Muscle layer of duodenum (tissue), 2 donors: ENCODE data around the gene VAMP3.
"Not testable (repeated sequence)": the region's sequence is repeated elsewhere in the genome, so short reads cannot be mapped to it uniquely, and the experiment has no call there.

ENCODE experiments used
- H3K27ac ChIP-seq: one replicate; pipeline ENCODE4 v1.7.0; 2013; ENCODE audit warnings: mild to moderate bottlenecking, low read length
- H3K27me3 ChIP-seq: one replicate; pipeline ENCODE4 v1.7.0; 2013; ENCODE audit warnings: low read depth, mild to moderate bottlenecking, control low read depth, low read length
- H3K36me3 ChIP-seq, 2 donors: one replicate each; pipeline ENCODE4 v1.7.0; 2013; ENCODE audit warnings: low read length in 2 of 2, control low read depth in 1 of 2, mild to moderate bottlenecking in 1 of 2; ENCODE audit not compliant: insufficient read depth in 2 of 2, control insufficient read depth in 1 of 2
- H3K4me1 ChIP-seq, 2 donors: one replicate each; pipeline ENCODE4 v1.7.0; 2013; ENCODE audit warnings: low read length in 2 of 2, mild to moderate bottlenecking in 2 of 2, control low read depth in 1 of 2, moderate library complexity in 1 of 2; ENCODE audit not compliant: insufficient read depth in 2 of 2, control insufficient read depth in 1 of 2
- H3K4me3 ChIP-seq, 2 donors: one replicate each; pipeline ENCODE4 v1.7.0; 2013; ENCODE audit warnings: low read length in 2 of 2, low read depth in 1 of 2, mild to moderate bottlenecking in 1 of 2
- H3K9me3 ChIP-seq, 2 donors: one replicate each; pipeline ENCODE4 v1.7.0; 2013; ENCODE audit warnings: low read length in 2 of 2, control low read depth in 1 of 2, mild to moderate bottlenecking in 1 of 2; ENCODE audit not compliant: control insufficient read depth in 1 of 2
- donor health status: healthy.

VAMP3 gene

GRCh38 chr1:7784492-7785071 lies 13.5 kb downstream of the VAMP3 start:
- peaks cover 0 to 43% of the 10 kb centered on the region in 2 donors for H3K4me1 ChIP-seq
- peaks cover 20 to 39% of the 10 kb centered on the region in 2 donors for H3K36me3 ChIP-seq
- no peaks in the 10 kb centered on the region for H3K27me3 ChIP-seq
- peak overlapping the region; percentile 55 to 78 for H3K4me3 ChIP-seq
- no peak overlapping the region for H3K27ac ChIP-seq
- no peaks in the 10 kb centered on the region for H3K9me3 ChIP-seq

- Histone ChIP-seq H3K27ac (no peak overlapping the region), H3K36me3 (peaks cover 15 to 39% of the 10 kb centered on the region in 2 donors), H3K4me1 (peaks cover 0 to 43% of the 10 kb centered on the region in 2 donors), H3K27me3 (no peaks in the 10 kb centered on the region), H3K4me3 (peak overlapping the region; percentile 55 to 78), H3K9me3 (no peaks in the 10 kb centered on the region)
These were observed 14.0 kb downstream of the VAMP3 start for GRCh38 chr1:7785108-7785507.

- no peaks in the 10 kb centered on the region for H3K9me3 ChIP-seq
- no peaks in the 10 kb centered on the region for H3K27me3 ChIP-seq
- peaks cover 12 to 43% of the 10 kb centered on the region in 2 donors for H3K36me3 ChIP-seq
- peaks cover 0 to 38% of the 10 kb centered on the region in 2 donors for H3K4me1 ChIP-seq
- peak overlapping the region in 1 of 2 donors; percentile 17 for H3K4me3 ChIP-seq
- no peak overlapping the region for H3K27ac ChIP-seq
These were observed 15.7 kb downstream of the VAMP3 start for GRCh38 chr1:7786795-7787194.

- Histone ChIP-seq H3K4me3 (no peak overlapping the region), H3K9me3 (no peaks in the 10 kb centered on the region), H3K4me1 (peaks cover 0 to 26% of the 10 kb centered on the region in 2 donors), H3K27me3 (no peaks in the 10 kb centered on the region), H3K27ac (no peak overlapping the region), H3K36me3 (peaks cover 26 to 66% of the 10 kb centered on the region in 2 donors)
These were observed 18.7 kb downstream of the VAMP3 start for GRCh38 chr1:7789828-7790227.

- Histone ChIP-seq H3K36me3 (peaks cover 28 to 78% of the 10 kb centered on the region in 2 donors), H3K4me1 (peaks cover 0 to 14% of the 10 kb centered on the region in 2 donors)
- not testable (repeated sequence) for H3K27ac ChIP-seq, H3K9me3 ChIP-seq, H3K27me3 ChIP-seq, H3K4me3 ChIP-seq
These were observed 19.9 kb downstream of the VAMP3 start for GRCh38 chr1:7791027-7791426.

GRCh38 chr1:7795406-7795805 lies 24.3 kb downstream of the VAMP3 start:
- H3K27ac ChIP-seq, result no peak overlapping the region
- H3K36me3 ChIP-seq, result peaks cover 36 to 77% of the 10 kb centered on the region in 2 donors
- no peaks in the 10 kb centered on the region for H3K9me3 ChIP-seq
- H3K4me3 ChIP-seq, result no peak overlapping the region
- H3K4me1 ChIP-seq, result no peaks in the 10 kb centered on the region
- H3K27me3 ChIP-seq, result no peaks in the 10 kb centered on the region

GRCh38 chr1:7805460-7805859 lies 34.4 kb downstream of the VAMP3 start:
- H3K36me3 ChIP-seq, result peaks cover 42 to 81% of the 10 kb centered on the region in 2 donors

GRCh38 chr1:7808253-7808844 lies 37.3 kb downstream of the VAMP3 start:
- no peaks in the 10 kb centered on the region for H3K4me1 ChIP-seq
- H3K9me3 ChIP-seq, result peaks cover 3% of the 10 kb centered on the region in 2 donors
- H3K27ac ChIP-seq, result no peak overlapping the region
- no peak overlapping the region for H3K4me3 ChIP-seq
- peaks cover 43 to 88% of the 10 kb centered on the region in 2 donors for H3K36me3 ChIP-seq
- no peaks in the 10 kb centered on the region for H3K27me3 ChIP-seq

More at GRCh38 chr1:7805460-7805859, 34.4 kb downstream of the VAMP3 start:
- H3K27me3 ChIP-seq, result no peaks in the 10 kb centered on the region
- H3K4me3 ChIP-seq, result no peak overlapping the region
- no peaks in the 10 kb centered on the region for H3K4me1 ChIP-seq
- H3K9me3 ChIP-seq, result no peaks in the 10 kb centered on the region
- H3K27ac ChIP-seq, result no peak overlapping the region

- H3K4me1 ChIP-seq, result no peaks in the 10 kb centered on the region
- no peaks in the 10 kb centered on the region for H3K27me3 ChIP-seq
- H3K9me3 ChIP-seq, result peaks cover 7 to 10% of the 10 kb centered on the region in 2 donors
- H3K27ac ChIP-seq, result no peak overlapping the region
- H3K36me3 ChIP-seq, result peaks cover 53 to 87% of the 10 kb centered on the region in 2 donors
- H3K4me3 ChIP-seq, result no peak overlapping the region
These were observed 38.6 kb downstream of the VAMP3 start for GRCh38 chr1:7809742-7810141.

- Histone ChIP-seq H3K4me1 (no peaks in the 10 kb centered on the region), H3K4me3 (no peak overlapping the region), H3K27me3 (no peaks in the 10 kb centered on the region), H3K9me3 (peaks cover 7 to 10% of the 10 kb centered on the region in 2 donors), H3K27ac (no peak overlapping the region), H3K36me3 (peaks cover 53 to 81% of the 10 kb centered on the region in 2 donors)
These were observed 39.3 kb downstream of the VAMP3 start for GRCh38 chr1:7810395-7810794.

GRCh38 chr1:7811476-7811875 lies 40.4 kb downstream of the VAMP3 start:
- Histone ChIP-seq H3K4me3 (no peak overlapping the region), H3K27me3 (no peaks in the 10 kb centered on the region), H3K4me1 (no peaks in the 10 kb centered on the region), H3K36me3 (peaks cover 49 to 71% of the 10 kb centered on the region in 2 donors), H3K9me3 (peaks cover 7 to 10% of the 10 kb centered on the region in 2 donors), H3K27ac (no peak overlapping the region)
